HUES64 (cell line): ENCODE data around the gene KRTAP10-8.
"Not testable (repeated sequence)": the region's sequence is repeated elsewhere in the genome, so short reads cannot be mapped to it uniquely, and the experiment has no call there.

Source experiments
- H3K27ac ChIP-seq: 2 replicates; pipeline ENCODE4 v1.7.0; 2013; ENCODE audit warnings: low read depth, low read length, inconsistent platforms
- H3K27me3 ChIP-seq: 2 replicates; pipeline ENCODE4 v1.6.1; 2013; ENCODE audit warnings: mild to moderate bottlenecking, low read length; ENCODE audit not compliant: insufficient read depth
- H3K36me3 ChIP-seq: 2 replicates; pipeline ENCODE4 v1.6.1; 2013; ENCODE audit warnings: mild to moderate bottlenecking, low read length; ENCODE audit not compliant: insufficient read depth
- H3K4me1 ChIP-seq: 2 replicates; pipeline ENCODE4 v1.6.1; 2013; ENCODE audit warnings: mild to moderate bottlenecking, low read length, moderate library complexity; ENCODE audit not compliant: insufficient read depth
- H3K4me3 ChIP-seq: 2 replicates; pipeline ENCODE4 v1.5.1; 2013; ENCODE audit warnings: mild to moderate bottlenecking, low read length, moderate library complexity
- H3K9ac ChIP-seq: 2 replicates; pipeline ENCODE4 v1.6.1; 2013; ENCODE audit warnings: mild to moderate bottlenecking, low read depth, low read length
- H3K9me3 ChIP-seq: 2 replicates; pipeline ENCODE4 v1.6.1; 2013; ENCODE audit warnings: low read depth, low read length; ENCODE audit not compliant: insufficient read depth
- WGBS: fragments of 150-250, 120-280 bp; methylation state at CpG from one replicate; pipeline ENCODE4 v1.1.7; 2013; ENCODE audit warnings: missing lambda C conversion rate; 5-methylcytosine and 5-hydroxymethylcytosine counted together

KRTAP10-8 gene

DNA sequence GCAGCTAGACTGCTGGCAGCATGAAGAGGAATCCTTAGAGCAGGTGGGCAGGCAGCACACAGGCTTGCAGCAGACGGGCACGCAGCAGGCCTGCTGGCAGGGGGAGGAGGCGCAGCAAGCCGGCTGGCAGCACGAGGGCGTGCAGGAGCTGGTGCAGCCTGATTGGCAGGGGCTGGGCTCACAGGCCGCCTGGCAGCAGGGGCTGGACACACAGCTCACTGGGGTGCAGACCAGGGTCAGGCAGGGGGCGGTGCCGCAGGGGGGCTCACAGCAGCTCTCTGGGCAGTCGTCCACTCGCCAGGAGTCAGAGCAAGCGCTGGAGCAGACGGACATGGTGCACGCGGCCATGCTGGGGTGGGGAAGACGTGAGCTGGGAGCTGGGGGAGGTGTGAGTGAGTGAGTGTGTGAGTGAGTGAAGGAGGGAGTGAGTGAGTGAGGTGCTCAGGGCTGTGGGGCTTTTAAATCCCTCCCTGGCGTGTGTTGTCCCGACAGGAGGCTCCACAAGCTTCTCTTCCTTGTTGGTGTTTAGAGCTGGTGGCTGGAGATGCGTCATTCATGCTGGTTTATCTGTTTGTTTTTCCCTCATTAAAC, 31.6 kb upstream of the KRTAP10-8 start, which contains the start of gene KRTAP10-5:
KRTAP10-5 (minus strand) TSS at position 374 of the 591 bp plus-strand sequence; CDS start at position 348, 26 bp downstream.
- H3K27ac ChIP-seq, H3K27me3 ChIP-seq, H3K4me1 ChIP-seq, H3K9ac ChIP-seq, H3K36me3 ChIP-seq, H3K4me3 ChIP-seq: not testable (repeated sequence)
- 84% methylated on average over 19 of the region's 19 CpGs for WGBS
- H3K9me3 ChIP-seq: peaks cover 11% of the 10 kb centered on the region; the same call in 1 of the 2 replicates

DNA sequence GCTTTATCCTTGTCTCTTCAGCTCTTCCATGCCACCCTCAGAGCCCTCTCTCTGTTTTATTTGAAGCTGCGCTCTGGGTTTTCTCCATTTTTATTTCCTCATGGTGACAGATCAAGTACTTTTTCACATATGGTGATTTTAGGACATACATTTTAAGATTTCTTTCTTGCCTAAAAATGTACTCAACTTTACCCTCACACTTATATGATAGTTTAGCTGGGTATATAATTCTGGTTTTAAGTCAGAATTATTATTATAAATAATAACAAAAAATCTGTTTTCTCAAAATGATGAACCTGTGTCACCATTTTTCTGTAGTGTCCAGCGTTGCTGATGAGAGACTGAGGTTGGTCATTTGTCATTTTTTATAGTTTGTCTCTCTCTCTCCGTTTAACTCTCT, 30.7 kb upstream of the KRTAP10-8 start:
- Histone ChIP-seq H3K27ac (no peak overlapping the region), H3K4me1 (peaks cover 5% of the 10 kb centered on the region; the same call in 1 of the 2 replicates), H3K9ac (no peak overlapping the region), H3K4me3 (no peak overlapping the region), H3K27me3 (no peaks in the 10 kb centered on the region), H3K9me3 (peaks cover 11% of the 10 kb centered on the region; the same call in 1 of the 2 replicates), H3K36me3 (no peaks in the 10 kb centered on the region)
- WGBS: 100% methylated on average over 2 of the region's 3 CpGs

DNA sequence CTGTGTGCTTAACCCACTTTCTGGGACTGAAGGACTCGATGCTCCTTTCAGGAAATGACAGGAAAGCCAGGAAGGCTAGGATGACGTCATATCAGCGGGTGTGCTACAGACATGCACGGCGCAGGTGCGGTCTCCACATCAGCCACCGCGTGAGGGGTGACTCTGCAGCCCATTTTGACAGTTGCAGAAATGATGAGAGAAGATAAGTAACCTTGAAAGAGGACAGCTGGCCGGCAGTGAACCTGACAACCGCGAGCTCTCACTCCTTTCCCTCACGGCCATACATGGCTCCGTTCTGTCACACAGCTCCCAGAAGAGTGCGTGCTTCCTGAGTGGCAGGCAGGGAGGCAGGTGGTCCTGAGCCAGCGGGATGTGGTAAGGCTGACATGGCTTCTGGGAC, 29.8 kb upstream of the KRTAP10-8 start:
- no peaks in the 10 kb centered on the region for H3K36me3 ChIP-seq
- H3K27me3 ChIP-seq: no peaks in the 10 kb centered on the region
- 88% methylated on average over 15 of the region's 15 CpGs for WGBS
- no peak overlapping the region for H3K4me3 ChIP-seq
- H3K9ac ChIP-seq: no peak overlapping the region
- no peak overlapping the region for H3K27ac ChIP-seq
- H3K4me1 ChIP-seq: peaks cover 5% of the 10 kb centered on the region; the same call in 1 of the 2 replicates
- peaks cover 11% of the 10 kb centered on the region; the same call in 1 of the 2 replicates for H3K9me3 ChIP-seq

- Histone ChIP-seq H3K9me3 (peaks cover 7% of the 10 kb centered on the region; the same call in 1 of the 2 replicates), H3K4me1 (peaks cover 5% of the 10 kb centered on the region; the same call in 1 of the 2 replicates), H3K36me3 (no peaks in the 10 kb centered on the region), H3K4me3 (no peak overlapping the region), H3K9ac (no peak overlapping the region), H3K27me3 (no peaks in the 10 kb centered on the region), H3K27ac (no peak overlapping the region)
- 65% methylated on average over 11 of the region's 11 CpGs for WGBS
Observed at GRCh38 chr21:44583089-44583799, 28.6 kb upstream of the KRTAP10-8 start.

DNA sequence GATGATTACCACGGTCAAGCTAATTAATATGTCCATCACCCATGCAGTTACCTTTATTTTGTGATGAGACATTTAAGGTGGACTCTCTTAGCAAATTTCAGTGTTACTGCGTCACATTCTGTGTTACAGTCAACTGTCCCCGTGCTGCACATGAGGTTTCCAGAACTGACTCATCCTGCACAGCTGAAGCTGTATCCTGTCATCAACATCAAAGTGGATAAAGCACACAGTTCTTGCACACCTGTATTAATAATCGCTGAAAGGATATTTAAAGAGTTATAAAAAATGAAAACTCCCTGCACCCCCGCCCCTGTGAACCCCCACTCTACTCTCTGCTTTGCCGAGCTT, 28.1 kb upstream of the KRTAP10-8 start:
- no peaks in the 10 kb centered on the region for H3K36me3 ChIP-seq
- no peaks in the 10 kb centered on the region for H3K27me3 ChIP-seq
- 96% methylated on average over 5 of the region's 6 CpGs for WGBS
- no peak overlapping the region for H3K4me3 ChIP-seq
- peaks cover 7% of the 10 kb centered on the region; the same call in 1 of the 2 replicates for H3K9me3 ChIP-seq
- H3K4me1 ChIP-seq: peaks cover 5% of the 10 kb centered on the region; the same call in 1 of the 2 replicates
- no peak overlapping the region for H3K27ac ChIP-seq
- H3K9ac ChIP-seq: no peak overlapping the region

DNA sequence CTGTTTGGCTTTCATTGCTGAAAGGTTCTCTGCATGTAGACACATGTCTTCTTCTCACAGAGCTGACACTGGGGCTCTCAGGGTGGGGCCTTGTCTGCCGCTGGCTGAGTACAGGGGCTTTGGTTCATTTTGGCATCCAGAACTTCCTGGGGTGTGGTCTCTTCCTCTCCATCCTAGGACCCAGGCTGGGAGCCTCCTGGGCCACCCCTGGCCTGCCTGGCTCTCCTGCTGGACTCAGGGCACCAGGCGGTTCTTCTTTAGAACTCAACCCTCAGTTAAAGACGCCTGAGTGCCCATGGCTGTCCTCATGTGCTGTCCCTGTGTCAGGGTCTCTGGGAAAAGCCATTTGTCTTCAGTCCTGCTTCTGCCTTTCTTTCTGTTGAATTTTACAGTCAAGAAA, 26.0 kb upstream of the KRTAP10-8 start:
- no peak overlapping the region for H3K9ac ChIP-seq
- no peaks in the 10 kb centered on the region for H3K27me3 ChIP-seq
- H3K4me3 ChIP-seq: no peak overlapping the region
- no peaks in the 10 kb centered on the region for H3K36me3 ChIP-seq
- 90% methylated on average over 3 of the region's 3 CpGs for WGBS
- H3K9me3 ChIP-seq: peaks cover 7% of the 10 kb centered on the region; the same call in 1 of the 2 replicates
- no peak overlapping the region for H3K27ac ChIP-seq
- peaks cover 5% of the 10 kb centered on the region; the same call in 1 of the 2 replicates for H3K4me1 ChIP-seq

DNA sequence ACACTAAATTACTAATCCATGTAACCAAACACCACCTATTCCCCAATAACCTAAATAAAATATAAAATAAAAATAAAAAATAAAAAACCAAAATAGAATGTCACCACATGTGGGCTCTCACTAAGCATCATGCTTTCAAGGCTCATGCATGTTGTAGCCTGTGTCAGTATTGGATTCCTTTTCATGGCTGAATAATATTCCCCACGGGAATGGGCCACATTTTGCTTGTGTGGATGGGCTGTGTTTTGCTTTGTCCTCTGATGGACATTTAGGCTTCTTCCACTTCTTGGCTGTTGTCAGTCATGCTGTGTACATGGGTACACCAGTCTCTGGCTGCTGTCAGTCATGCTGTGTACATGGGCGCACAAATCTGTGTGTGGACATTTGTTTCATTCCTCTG, 22.8 kb upstream of the KRTAP10-8 start:
- Histone ChIP-seq H3K9me3 (no peaks in the 10 kb centered on the region), H3K9ac (no peak overlapping the region), H3K4me3 (no peak overlapping the region), H3K27me3 (no peaks in the 10 kb centered on the region), H3K4me1 (peaks cover 6% of the 10 kb centered on the region), H3K27ac (no peak overlapping the region), H3K36me3 (no peaks in the 10 kb centered on the region)
- WGBS: 95% methylated on average over 2 of the region's 2 CpGs

- Histone ChIP-seq H3K9me3 (no peaks in the 10 kb centered on the region), H3K27me3 (no peaks in the 10 kb centered on the region), H3K9ac (no peak overlapping the region), H3K27ac (no peak overlapping the region), H3K4me1 (peaks cover 6% of the 10 kb centered on the region), H3K4me3 (no peak overlapping the region), H3K36me3 (no peaks in the 10 kb centered on the region)
- 93% methylated on average over 24 of the region's 24 CpGs for WGBS
Observed at GRCh38 chr21:44589586-44590305, 22.1 kb upstream of the KRTAP10-8 start.

GRCh38 chr21:44590311-44590721, 21.6 kb upstream of the KRTAP10-8 start:
- WGBS: 94% methylated on average over 10 of the region's 10 CpGs
- Histone ChIP-seq H3K27me3 (no peaks in the 10 kb centered on the region), H3K36me3 (no peaks in the 10 kb centered on the region)

GRCh38 chr21:44590897-44591800, 20.7 kb upstream of the KRTAP10-8 start:
- H3K9me3 ChIP-seq, H3K4me3 ChIP-seq, H3K36me3 ChIP-seq, H3K27me3 ChIP-seq, H3K27ac ChIP-seq, H3K4me1 ChIP-seq, H3K9ac ChIP-seq: not testable (repeated sequence)
- 91% methylated on average over 17 of the region's 19 CpGs for WGBS

More at GRCh38 chr21:44590311-44590721, 21.6 kb upstream of the KRTAP10-8 start:
- H3K9ac ChIP-seq: no peak overlapping the region
- H3K27ac ChIP-seq: no peak overlapping the region
- peaks cover 6% of the 10 kb centered on the region for H3K4me1 ChIP-seq
- H3K4me3 ChIP-seq: no peak overlapping the region
- no peaks in the 10 kb centered on the region for H3K9me3 ChIP-seq
